HS-5 (cell line): ENCODE data around the gene RELA.

Experiments used
- DNase-seq: peaks from one replicate; pipeline ENCODE4 v3.0.0-alpha.2; 2012; ENCODE audit warnings: low read depth

The RELA gene

DNA sequence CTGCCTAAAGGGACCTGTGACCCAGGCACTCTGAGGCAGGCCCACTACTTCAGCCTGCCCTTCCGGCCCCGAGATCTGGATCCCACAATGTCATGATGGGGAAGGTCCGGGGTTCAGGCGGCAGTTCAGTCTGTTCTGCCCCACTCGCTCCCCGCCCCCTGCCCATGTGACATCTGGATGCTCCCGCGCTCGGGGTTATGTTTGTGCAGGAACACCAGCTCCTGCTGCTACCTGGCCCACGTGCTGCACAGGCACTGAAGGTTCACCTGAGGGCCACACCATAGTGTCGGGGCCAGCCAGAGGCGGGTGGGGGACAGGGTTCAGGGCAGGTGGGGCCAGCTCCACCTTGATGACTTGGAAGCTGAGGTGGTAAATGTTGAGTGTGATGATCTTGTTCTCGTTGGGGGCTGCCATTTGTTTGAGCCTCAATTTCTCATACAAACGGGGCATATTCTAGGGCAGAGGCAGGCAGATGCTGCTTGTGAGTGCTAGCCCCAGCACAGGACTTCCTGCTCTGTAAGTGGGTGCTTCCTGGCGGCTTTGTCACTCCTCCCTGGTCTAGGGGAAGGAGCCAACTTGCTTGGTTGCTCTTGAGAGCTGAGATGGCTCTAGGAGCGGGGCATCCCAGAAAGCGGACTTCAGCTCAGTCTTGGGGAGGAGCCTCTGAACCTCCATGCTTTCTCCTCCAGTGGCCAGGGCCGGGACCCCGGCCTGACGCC lies 29.2 kb downstream of the RELA start:
- no peak for DNase-seq

DNA sequence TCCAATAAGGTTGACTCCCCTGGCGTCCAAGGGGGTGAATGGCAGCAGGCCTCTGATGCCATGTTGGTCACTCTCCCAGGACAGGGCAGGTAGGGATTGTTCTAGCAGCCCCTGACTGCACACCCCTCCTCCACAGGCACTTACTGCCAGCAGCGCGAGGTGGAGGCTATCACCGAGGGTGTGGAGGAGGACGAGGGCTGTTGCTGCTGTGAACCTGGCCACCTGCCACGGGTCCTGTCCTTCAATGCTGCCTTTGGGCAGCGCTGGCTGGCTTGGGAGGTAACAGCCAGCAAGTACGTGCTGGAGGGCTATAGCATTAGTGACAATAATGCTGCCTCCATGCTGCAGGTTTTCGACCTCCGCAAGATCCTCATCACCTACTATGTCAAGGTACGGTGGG lies 32.5 kb downstream of the RELA start:
- no peak for DNase-seq

DNA sequence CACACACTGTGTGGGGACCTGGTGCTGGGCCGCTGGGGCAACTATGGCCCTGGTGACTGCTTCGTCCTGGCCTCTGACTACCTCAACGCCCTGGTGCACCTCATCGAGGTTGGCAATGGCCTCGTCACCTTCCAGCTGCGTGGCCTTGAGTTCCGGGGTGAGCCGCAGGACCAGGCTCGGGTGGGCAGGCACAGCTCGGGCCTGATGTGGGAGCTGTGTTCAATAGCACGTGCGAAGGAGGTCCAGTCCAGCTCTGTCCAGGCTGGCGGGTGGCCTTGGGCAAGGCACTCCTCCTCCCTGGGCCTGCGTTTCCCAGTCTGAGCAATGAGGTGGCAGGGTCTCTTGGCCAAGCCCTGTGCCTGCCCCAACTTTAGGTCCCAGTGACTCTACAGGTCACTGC lies 33.1 kb downstream of the RELA start:
- no peak for DNase-seq

DNA sequence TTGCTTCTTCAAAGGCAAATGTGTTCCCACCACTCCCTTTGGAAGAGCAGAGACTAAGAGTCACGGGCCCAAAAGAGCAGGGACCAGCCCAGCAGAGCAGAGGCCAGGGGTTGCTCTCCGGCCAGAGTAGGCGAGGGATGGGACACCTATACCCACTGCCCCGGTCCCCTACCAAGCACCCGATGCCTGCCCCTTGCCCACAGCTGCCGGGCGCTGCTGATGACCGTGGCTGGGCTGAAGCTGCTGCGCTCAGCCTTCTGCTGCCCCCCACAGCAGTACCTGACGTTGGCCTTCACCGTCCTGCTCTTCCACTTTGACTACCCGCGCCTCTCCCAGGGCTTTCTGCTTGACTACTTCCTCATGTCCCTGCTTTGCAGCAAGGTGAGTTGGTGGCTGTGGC lies 35.5 kb downstream of the RELA start:
- no peak for DNase-seq

DNA sequence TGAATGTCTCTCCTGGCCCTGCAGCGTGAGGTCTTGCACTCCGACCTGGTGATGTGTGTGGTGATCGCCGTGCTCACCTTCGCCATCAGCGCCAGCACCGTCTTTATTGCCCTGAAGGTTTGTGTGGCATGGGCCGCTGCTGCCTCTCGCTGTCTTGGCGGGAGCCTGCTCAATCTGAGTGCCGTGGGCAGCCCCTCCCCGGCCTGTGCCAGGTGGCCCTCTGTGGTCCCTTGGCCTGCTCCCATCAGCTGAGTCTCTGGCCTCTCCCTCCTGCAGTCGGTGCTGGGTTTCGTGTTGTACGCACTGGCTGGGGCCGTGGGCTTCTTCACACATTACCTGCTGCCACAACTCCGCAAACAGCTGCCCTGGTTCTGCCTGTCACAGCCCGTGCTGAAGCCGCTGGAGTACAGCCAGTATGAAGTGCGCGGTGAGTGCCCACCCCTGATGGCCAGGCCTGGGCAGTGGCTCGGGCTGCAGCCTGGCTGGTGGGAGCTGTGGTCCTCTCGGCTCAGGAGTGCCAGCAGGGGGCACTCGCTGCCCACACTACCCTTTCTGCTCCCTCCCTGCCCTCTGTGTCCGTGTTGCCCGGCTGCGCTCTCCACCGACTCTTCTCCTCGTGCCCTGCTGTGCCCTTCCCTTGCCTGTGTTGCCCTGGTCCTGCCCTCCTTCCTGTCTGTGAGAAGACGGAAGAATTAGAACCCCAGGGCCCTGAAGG lies 36.9 kb downstream of the RELA start:
- no peak for DNase-seq

DNA sequence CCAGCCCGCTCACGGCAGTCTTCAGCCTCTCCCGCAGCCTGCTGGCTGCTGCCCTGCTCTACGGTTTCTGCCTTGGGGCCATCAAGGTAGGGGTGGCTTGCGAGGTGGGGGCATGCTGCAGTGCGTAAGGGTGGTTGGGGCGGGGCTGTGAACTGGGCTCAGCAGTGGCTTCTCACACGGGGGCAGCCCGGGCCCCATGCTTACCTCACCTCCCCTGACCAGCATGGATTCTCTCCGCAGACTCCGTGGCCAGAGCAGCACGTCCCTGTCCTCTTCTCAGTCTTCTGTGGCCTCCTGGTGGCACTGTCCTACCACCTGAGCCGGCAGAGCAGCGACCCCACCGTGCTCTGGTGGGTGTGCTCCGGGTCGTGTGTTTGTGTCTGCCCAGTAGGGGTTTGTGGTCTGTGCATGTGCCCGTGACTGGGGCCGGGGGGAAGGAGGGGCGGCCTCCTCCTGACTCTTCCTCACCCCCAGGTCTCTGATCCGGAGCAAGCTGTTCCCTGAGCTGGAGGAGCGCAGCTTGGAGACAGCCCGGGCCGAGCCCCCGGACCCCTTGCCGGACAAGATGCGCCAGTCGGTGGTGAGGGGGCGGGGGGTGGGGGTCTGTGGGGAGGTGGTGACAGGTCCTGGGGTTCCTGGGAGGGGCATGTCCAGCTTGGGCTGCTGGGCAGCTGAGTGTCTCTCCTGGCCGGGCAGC lies 37.6 kb downstream of the RELA start:
- no peak for DNase-seq

DNA sequence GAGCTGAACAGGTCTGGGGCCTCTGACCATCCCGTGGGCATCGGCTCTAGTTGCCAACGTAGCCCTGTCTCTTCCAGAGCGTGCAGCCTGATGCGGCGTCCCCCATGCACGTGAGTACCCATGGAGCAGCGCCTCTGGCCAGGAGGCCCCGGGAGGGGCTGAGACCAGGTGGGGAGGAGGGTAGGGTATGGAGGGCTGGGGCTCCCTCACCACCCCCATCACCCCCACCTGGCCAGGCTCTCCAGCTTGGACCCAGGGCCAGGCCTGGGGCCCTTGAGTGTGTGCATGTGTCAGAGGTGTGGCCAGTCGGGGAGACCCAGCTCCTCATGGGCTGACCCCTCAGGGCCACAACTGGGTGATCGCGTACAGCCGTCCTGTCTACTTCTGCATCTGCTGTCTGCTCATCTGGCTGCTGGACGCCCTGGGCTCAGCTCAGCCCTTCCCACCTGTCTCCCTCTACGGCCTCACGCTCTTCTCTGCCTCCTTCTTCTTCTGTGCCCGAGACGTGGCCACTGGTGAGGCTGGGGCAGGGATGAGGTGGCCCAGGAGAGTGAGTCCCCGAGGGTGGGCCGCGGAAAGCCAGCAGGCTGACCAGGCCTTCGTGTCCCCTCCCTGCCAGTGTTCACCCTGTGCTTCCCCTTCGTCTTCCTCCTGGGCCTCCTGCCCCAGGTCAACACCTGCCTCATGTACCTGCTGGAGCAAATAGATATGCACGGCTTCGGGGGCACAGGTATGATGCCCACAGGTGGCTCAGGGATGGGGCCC lies 38.7 kb downstream of the RELA start:
- DNase-seq = no peak

DNA sequence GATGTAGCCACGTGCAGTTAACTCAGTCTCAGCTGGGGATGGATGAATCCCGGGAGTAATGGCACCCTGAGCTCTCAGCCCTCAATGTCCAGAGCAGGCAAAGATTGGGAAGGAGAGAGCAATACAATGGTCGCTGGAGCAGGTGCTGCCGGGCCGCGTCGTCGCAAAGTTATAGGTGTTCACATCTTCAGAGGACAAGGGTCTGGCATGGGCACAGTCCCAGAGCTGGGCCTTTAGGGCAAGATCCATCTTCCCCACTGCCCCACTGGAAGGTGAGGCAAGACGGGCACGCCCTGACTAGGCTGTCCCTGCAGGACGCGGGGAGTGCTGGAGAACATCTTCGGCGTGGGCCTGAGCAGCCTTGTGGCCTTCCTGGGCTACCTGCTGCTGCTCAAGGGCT lies 39.5 kb downstream of the RELA start:
- DNase-seq = no peak

DNA sequence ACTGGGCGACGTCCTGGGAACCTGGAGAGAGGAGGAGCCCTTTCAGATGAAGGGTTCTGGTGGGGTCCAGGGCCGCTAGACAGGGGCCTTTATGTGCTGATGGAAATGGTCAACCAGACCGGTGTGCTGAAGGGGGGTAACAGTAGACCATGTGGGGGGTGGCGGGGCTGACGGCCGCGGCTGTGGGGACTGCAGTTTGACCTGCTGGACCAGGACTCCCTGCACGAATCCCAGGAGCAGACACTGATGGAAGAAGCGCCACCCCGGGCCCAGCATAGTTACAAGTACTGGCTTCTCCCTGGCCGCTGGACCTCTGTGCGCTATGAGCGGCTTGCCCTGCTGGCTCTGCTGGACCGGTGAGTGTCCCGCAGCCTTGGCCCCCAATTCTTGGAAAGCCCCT lies 40.7 kb downstream of the RELA start:
- DNase-seq = no peak

DNA sequence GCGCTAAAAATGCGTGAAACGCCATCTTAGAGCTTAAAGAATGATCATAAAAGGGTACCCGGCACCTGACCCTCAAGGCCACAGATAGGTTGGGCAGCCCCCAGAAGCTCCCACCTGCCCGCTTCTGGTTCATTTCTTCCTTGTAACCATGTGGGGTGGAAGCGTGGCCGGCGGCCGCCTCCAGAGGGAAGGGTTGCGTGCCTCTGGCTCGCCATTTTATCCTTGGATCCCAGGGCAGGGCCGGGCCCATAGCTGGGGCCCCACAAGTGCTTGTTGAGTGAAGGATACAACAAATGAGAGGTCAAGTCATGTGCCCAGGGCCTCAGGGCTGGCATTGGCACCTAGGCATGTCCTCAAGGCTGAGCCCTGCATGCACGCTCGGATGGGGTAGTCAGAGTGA lies 41.3 kb downstream of the RELA start:
- no peak for DNase-seq

DNA sequence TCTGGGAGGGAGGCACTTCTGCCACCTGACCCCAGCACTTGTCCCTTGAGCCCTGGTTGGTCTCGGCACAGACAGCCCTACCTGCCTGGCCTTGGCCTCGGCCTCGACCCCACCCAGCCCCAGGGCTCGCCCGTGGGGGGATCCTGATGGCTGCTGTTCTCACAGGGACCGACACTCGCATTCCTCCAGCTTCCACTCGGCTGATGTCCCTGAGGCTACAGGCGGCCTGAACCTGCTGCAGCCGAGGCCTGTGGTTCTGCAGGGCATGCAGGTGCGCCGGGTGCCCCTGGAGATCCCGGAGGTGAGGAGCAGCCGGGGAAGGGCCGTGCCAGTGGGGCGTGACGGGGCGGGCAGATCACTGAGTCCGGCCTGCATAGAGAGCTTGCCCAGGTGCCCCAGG lies 42.0 kb downstream of the RELA start:
- DNase-seq = no peak

DNA sequence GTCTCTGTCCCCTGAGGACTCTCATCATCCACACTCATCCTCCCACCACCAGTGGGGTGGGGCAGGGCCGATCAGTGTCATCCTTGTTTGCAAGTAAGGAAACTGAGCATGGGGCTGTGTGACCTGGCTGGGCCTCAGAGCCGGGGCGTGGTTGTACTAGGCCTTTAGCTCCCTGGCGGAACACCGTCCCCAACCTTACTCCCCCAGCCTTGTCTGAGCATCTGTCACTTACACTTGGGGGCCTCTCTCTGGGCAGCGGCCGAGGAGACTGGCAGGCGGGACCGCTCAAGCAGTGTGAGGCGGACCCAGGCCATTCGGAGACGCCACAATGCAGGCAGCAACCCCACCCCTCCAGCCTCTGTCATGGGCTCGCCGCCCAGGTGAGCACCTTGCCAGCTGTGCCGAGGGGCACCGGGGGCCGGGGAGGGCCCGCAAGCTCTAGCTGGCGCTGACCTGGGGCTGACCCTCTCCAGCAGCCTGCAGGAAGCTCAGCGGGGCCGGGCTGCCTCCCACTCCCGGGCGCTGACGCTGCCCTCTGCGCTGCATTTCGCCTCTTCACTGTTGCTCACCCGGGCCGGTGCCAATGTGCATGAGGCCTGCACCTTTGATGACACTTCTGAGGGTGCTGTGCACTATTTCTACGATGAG lies 43.3 kb downstream of the RELA start:
- DNase-seq = no peak

DNA sequence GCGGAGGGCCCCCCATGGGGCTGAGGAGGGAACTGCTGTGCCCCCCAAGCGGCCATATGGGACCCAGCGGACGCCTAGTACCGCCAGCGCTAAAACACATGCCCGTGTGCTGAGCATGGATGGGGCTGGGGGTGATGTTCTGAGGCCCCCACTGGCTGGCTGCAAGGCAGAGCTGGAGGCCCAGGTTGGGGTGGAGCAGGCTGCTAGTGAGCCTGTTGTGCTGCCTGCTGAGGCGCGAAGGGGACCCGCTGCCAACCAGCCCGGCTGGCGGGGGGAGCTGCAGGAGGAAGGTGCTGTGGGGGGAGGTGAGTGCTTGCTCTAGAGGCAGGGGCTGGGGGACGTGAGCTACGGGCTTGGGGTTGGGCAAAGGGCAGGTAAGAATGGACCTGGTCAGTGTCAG lies 44.0 kb downstream of the RELA start:
- no peak for DNase-seq

DNA sequence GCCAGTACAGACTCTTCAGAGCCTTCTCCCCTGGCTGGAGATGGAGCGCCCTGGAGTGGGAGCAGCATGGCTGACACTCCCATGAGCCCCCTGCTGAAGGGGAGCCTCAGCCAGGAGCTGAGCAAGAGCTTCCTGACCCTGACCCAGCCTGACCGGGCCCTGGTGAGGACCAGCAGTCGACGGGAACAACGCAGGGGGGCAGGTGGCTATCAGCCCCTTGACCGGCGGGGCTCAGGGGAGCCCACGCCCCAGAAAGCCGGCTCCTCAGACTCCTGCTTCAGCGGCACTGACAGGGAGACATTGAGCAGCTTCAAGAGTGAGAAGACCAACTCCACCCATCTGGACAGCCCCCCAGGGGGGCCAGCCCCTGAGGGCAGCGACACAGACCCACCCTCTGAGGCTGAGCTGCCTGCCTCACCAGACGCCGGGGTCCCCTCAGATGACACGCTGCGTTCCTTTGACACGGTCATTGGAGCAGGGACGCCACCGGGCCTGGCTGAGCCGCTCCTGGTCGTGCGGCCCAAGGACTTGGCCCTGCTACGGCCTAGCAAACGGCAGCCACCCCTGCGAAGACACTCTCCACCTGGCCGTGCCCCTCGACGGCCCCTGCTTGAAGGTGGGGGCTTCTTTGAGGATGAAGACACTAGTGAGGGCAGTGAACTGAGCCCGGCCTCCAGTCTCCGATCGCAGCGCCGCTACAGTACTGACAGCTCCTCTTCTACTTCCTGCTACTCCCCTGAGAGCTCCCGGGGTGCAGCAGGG lies 44.5 kb downstream of the RELA start:
- DNase-seq = no peak

DNA sequence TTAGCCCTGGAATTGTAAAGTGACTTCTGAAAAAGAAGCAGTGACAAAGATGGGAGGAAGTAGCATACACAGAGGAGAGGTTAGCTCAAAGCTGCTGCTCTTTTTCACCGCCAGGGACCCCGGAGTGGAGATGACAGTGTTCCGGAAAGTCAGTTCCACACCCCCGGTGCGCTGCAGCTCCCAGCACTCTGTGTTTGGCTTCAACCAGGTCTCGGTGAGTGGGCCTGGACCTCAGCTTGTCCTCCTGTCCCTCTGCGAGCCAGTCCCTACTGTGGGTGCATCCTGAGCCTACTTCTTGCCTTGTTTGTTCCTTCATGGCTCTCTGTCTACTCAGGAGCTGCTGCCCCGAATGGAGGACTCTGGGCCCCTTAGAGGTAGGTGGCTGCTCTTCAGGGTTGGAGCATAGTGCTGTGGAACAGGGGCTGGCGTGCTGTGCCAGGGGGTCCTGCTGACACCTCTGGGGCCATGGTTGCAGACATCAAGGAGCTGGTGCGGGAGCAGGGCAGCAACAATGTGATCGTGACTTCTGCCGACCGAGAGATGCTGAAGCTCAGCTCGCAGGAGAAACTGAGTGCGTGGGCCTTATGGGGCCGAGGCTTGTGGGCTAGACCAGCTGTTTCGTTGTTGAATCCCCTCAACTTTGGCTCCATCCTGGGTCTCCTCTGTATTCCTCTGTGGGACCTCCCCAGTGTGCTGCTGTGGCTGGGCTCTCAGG lies 45.4 kb downstream of the RELA start:
- DNase-seq = no peak

DNA sequence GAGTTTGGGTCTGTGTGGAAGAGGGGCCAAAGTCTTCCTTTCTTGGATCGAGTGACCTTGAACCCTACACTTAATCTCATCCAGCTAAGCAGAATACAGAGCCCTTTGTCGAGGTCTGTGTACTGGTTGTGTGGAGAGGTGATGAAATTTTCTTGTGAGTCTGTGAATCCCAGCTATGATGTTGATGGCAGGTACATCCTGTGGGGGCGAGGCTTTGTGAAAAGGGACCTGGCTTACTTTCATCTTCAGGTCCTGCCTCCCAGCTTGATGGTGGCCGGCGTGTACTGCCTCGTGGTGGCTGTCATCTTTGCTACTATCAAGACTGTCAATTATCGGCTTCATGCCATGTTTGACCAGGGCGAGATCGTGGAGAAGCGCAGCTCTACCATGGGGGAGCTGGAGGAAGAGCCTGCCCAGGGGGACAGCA lies 46.1 kb downstream of the RELA start:
- no peak for DNase-seq

DNA sequence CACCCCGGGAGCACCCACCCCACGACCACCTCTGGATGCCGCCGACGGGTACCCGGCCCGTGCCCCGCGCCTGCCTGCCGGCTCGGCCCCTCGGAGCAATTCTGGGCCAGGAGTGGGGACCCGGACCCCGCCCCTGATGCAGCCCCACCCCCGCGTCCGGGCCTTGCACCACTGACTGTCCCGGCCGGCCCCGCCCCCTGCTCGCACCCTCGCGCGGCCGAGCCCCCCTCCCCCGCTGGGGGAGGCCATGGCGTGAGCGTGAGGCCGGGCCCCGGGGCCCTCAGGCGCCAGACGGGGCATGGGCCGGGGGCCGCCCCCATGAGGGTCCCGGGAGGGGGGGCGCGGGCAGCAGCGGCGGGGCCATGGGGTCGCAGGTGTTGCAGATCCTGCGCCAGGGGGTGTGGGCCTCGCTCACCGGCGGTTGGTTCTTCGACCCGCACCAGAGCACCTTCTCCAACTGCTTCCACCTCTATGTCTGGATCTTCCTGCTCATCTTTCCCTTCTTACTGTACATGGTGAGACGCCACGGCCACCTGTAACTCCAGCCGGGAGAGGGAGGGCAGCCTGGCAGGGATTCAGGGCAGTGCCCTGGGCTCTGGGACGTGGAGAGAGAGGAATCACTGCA lies 46.7 kb downstream of the RELA start:
- DNase-seq = no peak

DNA sequence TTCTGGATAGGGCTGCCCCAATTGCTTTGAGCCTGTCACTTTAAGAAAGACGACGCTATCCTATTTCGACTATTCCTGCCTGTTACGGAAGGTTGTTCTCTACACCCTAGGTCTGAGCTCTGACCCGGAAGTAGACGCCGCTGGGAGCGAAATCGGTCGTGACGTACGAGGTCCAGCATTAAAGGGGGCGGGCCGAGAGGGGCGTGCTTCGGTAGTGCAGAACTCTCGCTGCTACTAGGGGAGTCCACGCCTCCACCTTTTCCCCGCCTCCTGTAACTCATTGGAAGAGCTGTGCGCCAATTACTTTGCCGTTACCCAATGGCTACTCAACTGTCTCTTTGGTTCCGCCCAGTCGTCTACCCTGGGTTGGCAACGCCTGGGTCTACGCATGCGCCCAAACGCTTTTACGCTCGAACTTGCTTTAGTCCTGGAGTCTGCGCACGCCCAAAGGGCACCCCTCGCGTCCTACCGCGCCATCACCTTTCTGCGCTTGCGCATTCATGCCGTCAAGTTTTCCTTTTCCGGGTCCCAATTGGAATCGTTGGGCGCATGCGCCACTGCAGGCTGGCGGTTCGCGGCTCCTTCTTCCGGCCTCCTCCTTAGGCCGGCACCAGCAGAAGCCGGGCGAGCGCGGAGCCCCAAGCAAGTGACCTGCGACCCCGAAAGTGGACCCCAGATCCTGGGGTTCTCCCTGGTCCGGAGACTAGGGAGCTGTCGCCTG lies 47.3 kb downstream of the RELA start, which contains the start of gene PCNX3:
Gene PCNX3, plus strand, starts transcription at position 548 of the 721 bp plus-strand sequence. CDS start 536 bp downstream, outside the sequence.
- DNase-seq = peak; percentile 100
